Gastroesophageal sphincter (tissue), 4 donors: Measurements from ENCODE around the gene MAGEA9. TPM values are rescaled to one million over a fixed set of nuclear protein-coding genes. Genes with fewer than 3 reads are reported as not detected.

ENCODE experiments used
- ATAC-seq: fragments of 150-250 bp; one replicate; pipeline ENCODE4 v1.9.1; 2016; ENCODE audit warnings: mild to moderate bottlenecking, moderate library complexity
- H3K27ac ChIP-seq, 4 donors: fragments of 200-600 bp; sonication (generic) in 3 of 4; 1 replicate in 3 of 4; 2 replicates in 1 of 4; pipeline ENCODE4 v1.5.1; 2016 to 2019
- H3K27me3 ChIP-seq: fragments of 200-600 bp; sonication (generic); one replicate; pipeline ENCODE4 v1.5.1; 2019
- H3K36me3 ChIP-seq, 2 donors: fragments of 200-600 bp; sonication (generic); one replicate each; pipeline ENCODE4 v1.5.1; 2019; ENCODE audit warnings: control low read depth in 1 of 2
- H3K4me1 ChIP-seq, 3 donors: fragments of 200-600 bp; sonication (generic); 1 replicate in 2 of 3; 2 replicates in 1 of 3; pipeline ENCODE4 v1.5.1; 2016 to 2019; ENCODE audit warnings: control low read depth in 2 of 3
- H3K4me3 ChIP-seq, 2 donors: fragments of 200-600 bp; sonication (generic); one replicate each; pipeline ENCODE4 v1.5.1; 2019; ENCODE audit warnings: mild to moderate bottlenecking in 1 of 2, moderate library complexity in 1 of 2
- H3K9me3 ChIP-seq, 3 donors: fragments of 200-600 bp; sonication (generic); one replicate each; pipeline ENCODE4 v1.5.1; 2017 to 2019; ENCODE audit warnings: control low read depth in 2 of 3
- EP300 ChIP-seq: sonication (generic); formaldehyde crosslinking; IDR thresholded peaks from one replicate; pipeline ENCODE4 v1.6.1; 2017; ENCODE audit warnings: antibody characterized with exemption, mild to moderate bottlenecking
- POLR2A ChIP-seq, 2 donors: fragments of 450-650 bp; IDR thresholded peaks; one replicate each; pipeline ENCODE4 v1.6.1; 2017; ENCODE audit warnings: antibody characterized with exemption in 2 of 2, mild to moderate bottlenecking in 2 of 2, moderate library complexity in 1 of 2
- POLR2AphosphoS5 ChIP-seq: sonication (generic); formaldehyde crosslinking; IDR thresholded peaks from one replicate; pipeline ENCODE4 v1.6.1; 2017; ENCODE audit warnings: antibody characterized with exemption
- WGBS, 2 donors: methylation state at CpG; one replicate each; pipeline ENCODE4 v1.1.5; 2018; ENCODE audit warnings: low coverage in 1 of 2; 5-methylcytosine and 5-hydroxymethylcytosine counted together
- total RNA-seq, 4 donors: library from RNA; depleted of rRNA; stranded (reverse); fragments of >200 nt; gene quantifications; one replicate each; pipeline ENCODE4 v1.1.0, GENCODE V29; 2016
- TF ChIP-seq, protein P1 (sequence below), 4 experiments: fragments of 200-600 bp in 2 of 4; fragments of 450-650 bp in 2 of 4; sonication (generic) in 1 of 4; IDR thresholded peaks; one replicate each; pipeline ENCODE4 v1.5.1; 2017 to 2019; ENCODE audit warnings: antibody characterized with exemption in 4 of 4, mild to moderate bottlenecking in 2 of 4, moderate library complexity in 2 of 4

MAGEA9 gene
- total RNA-seq, 4 donors from 2014 or later, result not detected

DNA sequence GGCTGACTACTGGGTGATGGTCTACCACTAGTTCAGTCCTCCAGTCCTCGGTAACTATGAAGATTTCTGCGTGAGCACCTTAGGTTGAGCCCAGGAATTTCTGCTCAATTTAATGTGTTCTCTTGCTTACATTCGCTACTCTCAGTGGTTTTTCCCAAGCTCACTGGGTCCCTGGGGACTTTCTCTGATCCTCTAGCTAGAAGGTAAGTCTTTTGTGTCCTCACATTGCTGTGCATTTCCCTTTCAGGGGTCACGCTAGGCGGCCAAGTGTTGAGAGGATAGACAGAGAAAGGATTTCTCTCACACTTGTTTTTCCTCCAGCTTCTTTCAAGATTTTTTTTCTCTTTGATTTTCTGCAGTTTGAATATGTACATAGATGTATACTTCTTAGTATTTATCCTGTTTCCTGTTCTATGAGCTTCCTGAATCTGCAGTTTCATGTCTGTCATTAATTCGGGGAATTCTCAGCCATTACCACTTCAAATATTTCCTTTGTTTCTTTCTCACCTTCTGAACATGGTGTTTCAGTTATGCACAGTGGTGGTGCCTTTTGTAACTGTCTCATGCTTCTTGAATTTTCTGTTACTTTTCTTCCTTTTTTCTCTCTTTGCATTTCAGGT lies 17.5 kb downstream of the MAGEA9 start:
- H3K27me3 ChIP-seq, result no peaks in the 10 kb centered on the region
- TF ChIP-seq, protein P1, sequence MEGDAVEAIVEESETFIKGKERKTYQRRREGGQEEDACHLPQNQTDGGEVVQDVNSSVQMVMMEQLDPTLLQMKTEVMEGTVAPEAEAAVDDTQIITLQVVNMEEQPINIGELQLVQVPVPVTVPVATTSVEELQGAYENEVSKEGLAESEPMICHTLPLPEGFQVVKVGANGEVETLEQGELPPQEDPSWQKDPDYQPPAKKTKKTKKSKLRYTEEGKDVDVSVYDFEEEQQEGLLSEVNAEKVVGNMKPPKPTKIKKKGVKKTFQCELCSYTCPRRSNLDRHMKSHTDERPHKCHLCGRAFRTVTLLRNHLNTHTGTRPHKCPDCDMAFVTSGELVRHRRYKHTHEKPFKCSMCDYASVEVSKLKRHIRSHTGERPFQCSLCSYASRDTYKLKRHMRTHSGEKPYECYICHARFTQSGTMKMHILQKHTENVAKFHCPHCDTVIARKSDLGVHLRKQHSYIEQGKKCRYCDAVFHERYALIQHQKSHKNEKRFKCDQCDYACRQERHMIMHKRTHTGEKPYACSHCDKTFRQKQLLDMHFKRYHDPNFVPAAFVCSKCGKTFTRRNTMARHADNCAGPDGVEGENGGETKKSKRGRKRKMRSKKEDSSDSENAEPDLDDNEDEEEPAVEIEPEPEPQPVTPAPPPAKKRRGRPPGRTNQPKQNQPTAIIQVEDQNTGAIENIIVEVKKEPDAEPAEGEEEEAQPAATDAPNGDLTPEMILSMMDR (IDR thresholded peaks at IDR 0.05), result no peak
- no peak for TF ChIP-seq EP300
- TF ChIP-seq POLR2A (IDR thresholded peaks at IDR 0.05), result no peak
- no peak for TF ChIP-seq POLR2AphosphoS5
- no peak for ATAC-seq
- H3K27ac ChIP-seq, result no peak overlapping the region
- no peaks in the 10 kb centered on the region for H3K9me3 ChIP-seq
- WGBS, 2 donors, result 81 to 89% methylated on average over 3 to 6 of the region's 6 CpGs
- H3K36me3 ChIP-seq, result no peaks in the 10 kb centered on the region
- H3K4me1 ChIP-seq, result no peaks in the 10 kb centered on the region
- H3K4me3 ChIP-seq, result no peak overlapping the region

DNA sequence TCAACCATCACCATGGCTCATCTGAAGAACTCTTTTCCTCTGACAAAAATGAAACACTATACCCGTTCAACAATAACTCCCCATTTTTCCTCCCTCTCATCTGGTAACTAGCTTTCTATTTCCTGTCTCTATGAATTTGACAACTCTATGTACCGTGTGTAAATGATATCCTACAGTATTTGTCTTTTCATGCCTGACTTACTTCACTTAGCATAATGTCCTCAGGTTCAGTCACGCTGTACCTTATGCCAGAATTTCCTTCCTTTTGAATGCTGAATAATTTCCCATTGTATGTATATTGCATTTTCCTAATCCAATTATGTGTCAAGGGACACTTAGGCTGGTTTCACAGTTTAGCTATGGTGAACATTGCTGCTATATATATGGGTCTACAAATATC lies 18.2 kb downstream of the MAGEA9 start:
- Histone ChIP-seq H3K9me3 (no peaks in the 10 kb centered on the region), H3K4me3 (no peak overlapping the region), H3K27ac (no peak overlapping the region), H3K36me3 (no peaks in the 10 kb centered on the region), H3K27me3 (no peaks in the 10 kb centered on the region), H3K4me1 (no peaks in the 10 kb centered on the region)
- WGBS, 2 donors, result 63 to 87% methylated on average over 2 to 3 of the region's 3 CpGs
- TF ChIP-seq, protein P1 (IDR thresholded peaks at IDR 0.05), result no peak
- TF ChIP-seq POLR2AphosphoS5, result no peak
- no peak for TF ChIP-seq POLR2A (IDR thresholded peaks at IDR 0.05)
- TF ChIP-seq EP300, result no peak
- ATAC-seq, result no peak

GRCh38 chrX:149803458-149804062 lies 21.8 kb downstream of the MAGEA9 start:
- H3K9me3 ChIP-seq, result no peaks in the 10 kb centered on the region
- WGBS, 2 donors, result 73% methylated on average over 2 of the region's 10 CpGs; no CpG with 5 or more reads in 1 of the 2 donors
- H3K4me1 ChIP-seq, result no peaks in the 10 kb centered on the region
- H3K27ac ChIP-seq, result no peak overlapping the region
- H3K36me3 ChIP-seq, result no peaks in the 10 kb centered on the region
- no peak for ATAC-seq
- no peak for TF ChIP-seq POLR2A (IDR thresholded peaks at IDR 0.05)
- TF ChIP-seq POLR2AphosphoS5, result no peak
- TF ChIP-seq, protein P1 (IDR thresholded peaks at IDR 0.05), result no peak
- TF ChIP-seq EP300, result no peak
- H3K27me3 ChIP-seq, result no peaks in the 10 kb centered on the region
- no peak overlapping the region for H3K4me3 ChIP-seq

DNA sequence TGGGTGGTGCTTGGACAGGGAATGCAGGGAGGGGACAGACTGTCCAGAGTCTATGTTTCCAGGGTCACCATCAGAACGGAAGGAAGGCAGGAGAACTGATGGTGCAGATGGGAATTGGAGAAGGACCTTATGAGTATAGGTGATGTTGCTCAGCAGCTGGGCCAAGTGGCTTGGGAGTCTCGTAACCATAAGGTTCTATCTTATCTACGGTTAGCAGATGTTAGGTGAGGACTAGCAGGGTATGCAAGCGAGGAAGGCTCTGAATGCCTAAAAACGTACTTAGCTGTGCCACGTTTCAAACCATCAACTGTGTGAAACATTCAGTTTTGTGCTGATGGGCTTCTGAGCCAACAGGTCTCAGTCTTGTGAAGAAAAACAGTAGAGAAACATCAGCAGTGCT lies 22.4 kb downstream of the MAGEA9 start:
- Histone ChIP-seq H3K27ac (no peak overlapping the region), H3K9me3 (no peaks in the 10 kb centered on the region), H3K4me3 (no peak overlapping the region), H3K27me3 (no peaks in the 10 kb centered on the region), H3K36me3 (no peaks in the 10 kb centered on the region), H3K4me1 (no peaks in the 10 kb centered on the region)
- TF ChIP-seq, protein P1 (IDR thresholded peaks at IDR 0.05), result no peak
- no peak for TF ChIP-seq POLR2AphosphoS5
- no peak for TF ChIP-seq EP300
- TF ChIP-seq POLR2A (IDR thresholded peaks at IDR 0.05), result no peak
- 83 to 90% methylated on average over 2 to 5 of the region's 6 CpGs for WGBS, 2 donors
- ATAC-seq, result no peak
